ENCODE measurements around the gene ADGRG3. TPM values are rescaled to one million over a fixed set of nuclear protein-coding genes. Genes with fewer than 3 reads are reported as not detected.
A peak's percentile ranks its signal among the peaks of the same experiment; 100 is the strongest.

The ADGRG3 gene
- under 1 TPM in 3 of 4 donors, not detected in 1; 0.10 to 0.36 (median 0.21) TPM for polyA plus RNA-seq (ENCODE audit: insufficient read length in 4 of 4)

GRCh38 chr16:57668263-57668571 lies at the start of gene ADGRG3:
Gene ADGRG3, plus strand, starts transcription at chr16:57668306. Its CDS starts 42 bp downstream, at chr16:57668348.
- no peak for DNase-seq (ENCODE audit: low read depth in 4 of 4, low spot score in 3 of 4)

GRCh38 chr16:57619133-57619605 lies 48.9 kb upstream of the ADGRG3 start:
- no peak for DNase-seq (ENCODE audit: low read depth in 4 of 4, low spot score in 3 of 4)

DNA sequence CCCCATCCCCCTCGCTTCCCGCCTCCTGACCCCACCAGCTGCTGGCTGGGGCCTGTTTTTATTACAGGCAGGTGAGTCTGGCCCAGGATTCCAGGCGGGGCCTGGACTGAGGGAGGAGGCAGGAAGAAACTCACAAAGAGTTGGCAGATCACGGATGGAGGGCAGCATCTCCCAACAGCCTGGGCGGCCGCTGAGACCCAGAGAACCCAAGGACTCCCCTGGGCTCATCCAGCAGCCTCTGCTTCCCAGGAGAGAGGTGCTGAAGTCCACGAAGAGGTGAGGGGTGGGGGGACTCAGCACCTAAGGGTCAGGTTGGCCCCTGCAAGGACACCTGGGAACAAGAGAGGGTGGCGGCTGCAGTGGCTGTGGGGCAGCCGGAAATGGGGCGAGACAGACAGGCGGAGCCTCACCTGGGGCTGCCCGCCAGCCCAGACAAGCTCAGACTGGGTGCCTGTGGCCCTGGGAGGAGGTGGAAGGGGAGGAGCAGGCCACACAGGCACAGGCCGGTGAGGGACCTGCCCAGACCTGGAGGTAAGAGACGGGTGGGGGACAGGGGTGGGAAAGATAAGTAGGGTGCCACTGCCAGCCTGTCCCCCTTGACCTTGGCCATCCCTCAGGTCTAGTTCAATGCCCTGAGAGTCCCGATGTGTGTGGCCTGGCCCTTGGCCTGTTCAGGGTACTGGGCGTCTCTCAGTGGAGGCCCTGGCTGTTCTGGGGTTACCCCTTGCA lies 48.3 kb upstream of the ADGRG3 start:
- peak in 1 of 4 donors; percentile 50 for DNase-seq (ENCODE audit: low read depth in 4 of 4, low spot score in 3 of 4)

DNA sequence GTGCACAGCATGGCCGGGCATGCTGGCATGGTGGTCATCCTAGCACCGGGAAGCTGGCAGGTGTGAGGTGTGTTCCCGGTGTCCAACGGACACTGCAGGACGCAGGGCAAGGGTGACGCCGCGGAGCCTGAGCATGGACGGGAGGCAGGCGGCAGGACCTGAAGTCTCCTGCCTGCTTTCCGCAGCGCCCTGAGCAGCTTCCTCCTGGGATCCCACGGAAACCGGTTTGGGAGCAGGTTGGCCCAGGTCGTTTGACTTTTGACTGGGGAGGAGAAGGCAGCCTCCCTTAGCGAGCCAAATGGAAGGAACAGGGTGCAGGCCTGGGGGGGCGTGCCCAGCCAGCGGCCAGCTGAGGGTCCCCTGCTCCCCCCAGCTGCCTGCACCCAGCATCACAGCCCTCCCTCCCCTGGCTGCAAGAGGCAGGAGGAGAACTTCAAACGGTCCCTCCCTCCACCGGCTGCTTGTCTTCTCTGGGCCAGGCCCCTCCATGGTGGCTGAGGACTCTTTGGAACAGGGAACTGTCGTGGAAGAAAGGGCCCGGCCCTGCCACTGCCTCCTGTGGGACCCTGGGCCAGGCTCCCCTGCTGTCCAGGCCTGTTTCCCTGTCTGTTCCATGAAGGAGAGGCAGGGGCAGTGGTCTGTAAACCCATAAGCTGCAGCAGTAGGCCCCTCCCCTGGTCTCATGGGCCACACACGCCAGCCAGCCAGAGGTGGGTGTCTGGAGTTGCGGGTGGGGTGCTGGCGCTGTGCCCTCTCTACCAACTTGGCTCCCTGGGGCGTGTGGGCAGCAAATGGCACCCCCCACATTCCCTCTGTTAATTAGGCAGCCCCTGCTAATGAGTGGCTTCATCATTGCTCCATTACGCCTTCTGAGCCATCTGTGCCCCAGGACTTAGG lies 47.5 kb upstream of the ADGRG3 start:
- no peak for DNase-seq (ENCODE audit: low read depth in 4 of 4, low spot score in 3 of 4)

- no peak for DNase-seq (ENCODE audit: low read depth in 4 of 4, low spot score in 3 of 4)
Measured at GRCh38 chr16:57621521-57622271, 46.4 kb upstream of the ADGRG3 start.

DNA sequence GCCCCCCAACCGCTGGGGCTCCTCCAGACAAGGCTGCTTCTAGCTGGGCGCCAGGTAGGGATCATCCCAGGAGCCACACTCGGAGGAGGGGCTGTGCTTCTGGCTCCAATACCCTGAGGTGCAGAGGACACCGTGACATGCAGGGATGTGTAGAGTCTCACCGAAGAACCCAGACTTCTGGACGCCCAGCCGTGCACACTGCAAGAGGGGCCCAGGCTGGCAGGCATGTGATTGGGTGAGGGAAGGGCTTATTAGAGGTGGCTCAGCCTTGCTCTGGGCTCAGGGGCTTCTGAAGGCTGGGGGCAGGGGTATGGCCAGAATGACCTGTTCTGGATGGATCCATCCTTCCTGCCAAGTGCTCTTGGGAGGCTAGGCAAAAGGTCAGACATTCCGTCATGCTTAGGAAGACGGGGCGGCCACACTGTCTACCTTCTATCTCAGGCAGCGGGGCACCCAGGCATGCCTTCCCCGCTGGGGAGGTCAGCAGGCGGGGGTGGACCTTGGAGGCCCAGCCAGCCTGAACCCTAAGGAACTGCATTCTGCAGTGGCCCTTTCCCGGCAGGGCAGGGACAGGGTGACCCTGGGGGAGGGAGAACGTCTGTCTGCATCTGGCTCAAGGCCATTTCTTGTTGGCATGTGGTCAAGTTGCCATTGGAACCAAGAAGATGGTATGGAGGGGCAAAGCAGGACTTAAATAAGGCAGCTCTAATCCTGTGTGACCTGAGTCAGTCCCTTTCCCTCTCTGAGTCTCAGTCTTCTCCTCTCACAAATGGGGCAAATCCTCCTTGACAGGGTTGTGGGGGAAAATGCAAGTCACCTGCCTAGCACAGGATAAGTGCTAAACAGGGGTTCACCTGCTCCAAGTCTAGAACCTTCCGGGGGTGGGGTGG lies 45.5 kb upstream of the ADGRG3 start:
- no peak for DNase-seq (ENCODE audit: low read depth in 4 of 4, low spot score in 3 of 4)

DNA sequence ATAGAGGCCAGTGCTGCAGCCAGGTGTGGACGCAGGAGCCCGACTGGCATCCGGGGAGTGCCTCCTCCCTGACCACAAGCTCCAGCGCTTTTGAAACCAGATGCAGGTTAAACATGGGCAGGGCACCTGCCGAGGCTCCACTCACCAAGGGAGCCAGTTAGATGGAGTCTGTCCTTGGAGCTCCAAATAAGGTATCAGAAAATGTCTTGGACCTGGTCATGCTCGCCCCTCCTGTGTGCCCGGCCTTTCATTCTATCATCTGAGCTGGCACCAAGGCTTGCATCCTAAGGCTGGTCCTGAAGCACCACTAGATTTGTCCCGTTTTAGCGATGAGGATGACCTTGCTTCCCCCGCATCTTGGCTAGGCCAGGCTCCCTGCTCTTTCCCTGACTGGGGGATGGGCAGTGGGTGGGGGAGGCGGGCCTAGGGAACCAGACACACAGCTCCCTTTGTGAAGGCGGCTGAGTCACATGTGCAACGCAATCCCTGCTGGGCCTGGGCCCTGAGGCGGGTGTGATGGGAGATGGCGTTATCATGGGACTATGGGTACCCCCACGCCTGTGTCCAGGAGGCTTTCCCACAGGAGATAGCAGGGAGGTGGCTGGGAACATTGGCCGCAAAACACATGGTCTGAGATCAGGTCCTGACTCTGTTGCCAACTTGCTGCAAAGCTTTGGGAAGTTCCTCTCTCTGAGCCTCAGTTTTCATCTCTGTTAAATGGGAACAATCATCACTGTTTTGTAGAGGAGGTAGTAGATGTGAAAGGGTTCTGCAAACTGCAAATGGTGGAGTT lies 44.7 kb upstream of the ADGRG3 start:
- DNase-seq (ENCODE audit: low read depth in 4 of 4, low spot score in 3 of 4), result no peak

DNA sequence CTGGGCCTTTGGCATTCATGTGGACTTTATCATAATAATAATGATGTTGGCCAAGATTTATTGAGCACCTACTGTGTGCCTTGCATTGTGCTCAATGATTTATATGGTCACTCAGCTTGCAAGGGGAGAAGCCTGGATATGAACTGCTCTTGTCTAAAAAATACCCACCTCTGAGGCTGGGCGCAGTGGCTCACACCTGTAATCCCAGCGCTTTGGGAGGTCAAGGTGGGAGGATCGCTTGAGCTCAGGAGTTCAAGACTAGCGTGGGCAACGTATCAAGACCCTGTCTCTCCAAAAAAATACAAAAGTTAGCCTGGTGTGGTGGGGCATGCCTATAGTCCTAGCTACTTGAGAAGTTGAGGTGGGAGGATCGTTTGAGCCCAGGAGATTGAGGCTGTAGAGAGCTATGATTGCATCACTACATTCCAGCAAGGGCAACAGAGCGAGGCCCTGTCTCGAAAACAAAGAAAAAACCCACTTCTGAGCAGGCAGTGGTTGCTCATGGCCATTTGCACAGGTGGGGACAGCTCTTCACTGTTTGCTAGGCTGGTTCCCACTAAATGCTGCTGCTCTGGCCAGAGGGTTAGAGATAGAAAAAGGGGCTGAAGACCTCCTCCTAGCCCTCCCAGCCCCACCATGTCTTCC lies 43.9 kb upstream of the ADGRG3 start:
- DNase-seq (ENCODE audit: low read depth in 4 of 4, low spot score in 3 of 4), result no peak

- no peak for DNase-seq (ENCODE audit: low read depth in 4 of 4, low spot score in 3 of 4)
Measured at GRCh38 chr16:57624806-57625500, 43.2 kb upstream of the ADGRG3 start.

DNA sequence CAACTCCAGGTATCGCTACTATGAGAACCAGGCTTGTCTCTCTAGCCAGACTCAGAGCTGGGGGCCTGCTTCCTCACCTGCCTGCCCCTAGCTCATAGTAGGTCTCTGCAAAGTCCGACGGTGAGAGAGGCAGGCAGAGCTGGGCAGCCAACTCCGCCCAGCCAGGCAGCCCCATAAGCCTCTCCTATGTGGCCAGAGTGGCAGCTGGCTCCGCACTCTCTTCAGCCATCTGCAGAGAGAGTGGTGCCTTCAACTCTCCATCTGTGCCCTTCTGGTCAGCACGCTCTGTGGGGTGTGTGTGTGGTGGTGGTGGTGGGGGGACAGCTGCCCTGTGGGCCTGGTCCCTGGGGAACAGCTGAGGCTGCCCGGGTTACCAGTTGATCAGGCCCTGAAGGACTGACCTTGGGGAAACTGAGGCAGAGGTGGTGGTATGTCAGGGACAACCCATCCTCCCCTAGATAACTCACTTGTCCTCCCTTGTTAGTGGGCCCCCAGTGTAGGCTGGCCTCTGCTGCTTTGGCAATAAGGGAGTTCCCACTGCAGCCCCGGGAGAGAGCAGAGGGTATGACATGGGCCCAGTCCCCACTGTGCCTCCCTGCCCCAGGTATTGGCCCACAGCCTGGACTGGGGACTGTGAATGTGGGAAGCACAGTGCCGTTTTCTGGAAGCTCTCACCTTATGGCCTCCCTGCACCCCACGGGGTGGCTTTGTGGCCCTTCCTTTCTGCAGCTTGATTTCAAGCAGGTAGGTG lies 41.5 kb upstream of the ADGRG3 start:
- no peak for DNase-seq (ENCODE audit: low read depth in 4 of 4, low spot score in 3 of 4)

DNA sequence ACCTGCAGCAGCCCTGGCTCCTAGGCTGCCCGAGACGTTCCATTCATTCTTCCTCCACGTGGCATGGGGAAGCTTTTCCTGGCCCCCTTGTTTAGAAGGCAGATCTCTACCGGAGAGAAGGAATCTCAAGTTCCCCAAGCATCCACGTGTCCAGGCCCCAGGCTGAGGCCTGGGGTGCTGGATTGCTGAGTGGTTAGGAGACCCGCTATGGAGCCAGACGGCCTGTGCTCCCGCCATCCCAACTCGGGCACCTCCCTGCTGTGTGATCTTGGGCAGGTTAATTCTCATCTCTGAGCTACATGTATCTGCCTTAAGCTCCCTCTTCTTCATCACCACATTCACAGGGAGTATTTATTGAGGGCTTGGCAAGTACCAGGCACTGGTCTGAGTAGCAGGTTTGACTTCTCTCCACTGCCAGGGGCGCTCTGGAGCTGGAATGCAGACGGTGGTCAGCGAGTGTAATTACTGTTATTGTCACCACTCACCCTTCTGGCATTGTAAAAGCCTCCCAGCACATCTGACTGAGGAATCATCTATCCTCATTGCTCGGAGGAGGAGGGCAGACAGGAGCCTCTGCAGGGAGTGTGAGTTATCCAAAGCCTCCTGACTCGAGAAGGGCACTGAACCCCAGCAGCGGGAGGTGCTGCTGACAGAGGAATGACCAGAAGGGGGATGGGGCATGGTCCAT lies 40.8 kb upstream of the ADGRG3 start:
- no peak for DNase-seq (ENCODE audit: low read depth in 4 of 4, low spot score in 3 of 4)

DNA sequence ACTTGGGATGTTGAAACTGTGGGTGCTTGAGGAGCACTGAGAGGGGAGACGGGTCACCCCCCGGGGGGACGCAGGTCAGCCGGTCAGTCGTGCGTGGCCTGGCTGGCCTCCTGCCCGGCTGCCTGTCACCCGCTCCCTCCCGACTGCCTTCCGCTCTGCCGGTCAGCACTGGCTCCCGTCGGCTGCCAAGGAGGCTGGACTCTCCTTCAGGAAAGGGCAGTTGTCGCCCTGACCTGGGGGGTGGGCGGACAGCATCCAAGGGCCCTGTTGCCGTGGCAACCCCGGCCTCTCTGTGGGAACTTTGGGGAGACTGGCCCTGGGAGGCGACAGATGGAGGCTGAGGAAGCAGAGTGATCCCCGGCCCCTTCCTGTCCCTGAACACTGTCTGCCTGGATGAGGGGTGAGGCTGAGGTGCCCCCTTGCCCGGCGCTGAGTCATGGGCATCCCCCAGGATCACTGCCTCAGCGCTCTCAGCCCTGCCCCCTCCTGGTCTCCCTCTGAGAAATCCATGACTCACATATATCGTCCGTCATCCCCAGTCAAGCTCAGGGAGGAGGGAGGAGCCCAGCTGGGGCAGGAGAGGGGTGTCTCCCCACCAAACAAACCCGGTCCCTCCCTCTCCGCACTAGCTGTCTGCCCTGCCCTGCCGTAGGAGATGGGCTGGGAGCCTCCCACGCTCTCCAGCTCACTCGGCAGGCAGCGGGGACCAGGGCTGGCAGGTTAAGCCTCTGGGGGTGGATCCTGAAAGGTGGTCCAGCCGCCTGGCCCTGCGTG lies 39.9 kb upstream of the ADGRG3 start, which contains the start of gene ADGRG1:
TSS of gene ADGRG1 (plus strand) at position 623 of the 774 bp plus-strand sequence. CDS start 21,658 bp downstream, outside the sequence.
- DNase-seq (ENCODE audit: low read depth in 4 of 4, low spot score in 3 of 4), result peak in 2 of 4 donors; percentile 75 to 81

GRCh38 chr16:57628783-57629293 lies 39.3 kb upstream of the ADGRG3 start:
- no peak for DNase-seq (ENCODE audit: low read depth in 4 of 4, low spot score in 3 of 4)

DNA sequence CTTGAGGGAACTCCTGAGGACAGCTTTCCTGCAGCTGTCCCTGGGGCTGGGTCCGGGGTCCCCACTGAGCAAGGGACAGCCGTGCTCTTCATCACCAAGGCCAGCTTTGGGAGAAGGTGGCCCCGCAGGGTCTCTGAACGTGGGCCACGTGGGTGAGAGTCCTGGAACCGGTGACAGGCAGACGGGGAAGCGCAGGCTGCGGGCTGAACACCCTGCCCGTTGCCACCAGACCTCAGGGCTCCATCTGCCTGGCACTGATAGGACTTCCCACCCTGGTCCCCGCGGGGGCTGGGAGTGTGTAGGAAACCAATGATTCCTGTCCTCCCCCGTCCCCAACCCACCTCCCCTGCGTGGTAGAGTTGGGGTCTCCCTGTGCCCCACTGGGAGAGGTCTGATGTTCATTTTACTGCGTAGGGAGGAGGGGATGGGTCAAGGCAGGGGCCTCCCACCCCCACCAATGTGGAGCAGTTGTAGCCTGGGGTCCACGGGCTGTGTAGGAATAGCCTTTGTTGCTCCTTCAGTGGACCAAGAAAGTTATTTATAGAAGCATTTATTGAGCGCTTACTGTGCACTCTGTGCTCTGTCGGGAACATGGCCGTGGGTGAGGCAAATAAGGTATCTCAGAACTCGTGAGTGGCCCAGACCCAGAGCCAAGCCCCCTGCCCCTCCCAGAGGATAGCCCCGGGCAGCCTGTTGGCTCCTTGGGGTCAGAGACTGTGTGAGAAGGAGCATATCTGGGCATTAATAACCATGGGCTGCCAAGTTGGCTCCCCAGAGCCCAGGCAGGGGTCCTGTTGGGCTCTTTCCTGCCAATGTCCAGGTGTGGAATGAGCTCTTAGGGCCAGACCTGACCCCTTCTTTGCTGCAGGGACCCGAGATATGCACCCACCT lies 38.3 kb upstream of the ADGRG3 start:
- no peak for DNase-seq (ENCODE audit: low read depth in 4 of 4, low spot score in 3 of 4)

GRCh38 chr16:57630407-57630797 lies 37.7 kb upstream of the ADGRG3 start:
- DNase-seq (ENCODE audit: low read depth in 4 of 4, low spot score in 3 of 4), result no peak

Measured in right renal pelvis (tissue), 4 donors.